ENCODE data around the gene RHOBTB3.

RHOBTB3 gene

DNA sequence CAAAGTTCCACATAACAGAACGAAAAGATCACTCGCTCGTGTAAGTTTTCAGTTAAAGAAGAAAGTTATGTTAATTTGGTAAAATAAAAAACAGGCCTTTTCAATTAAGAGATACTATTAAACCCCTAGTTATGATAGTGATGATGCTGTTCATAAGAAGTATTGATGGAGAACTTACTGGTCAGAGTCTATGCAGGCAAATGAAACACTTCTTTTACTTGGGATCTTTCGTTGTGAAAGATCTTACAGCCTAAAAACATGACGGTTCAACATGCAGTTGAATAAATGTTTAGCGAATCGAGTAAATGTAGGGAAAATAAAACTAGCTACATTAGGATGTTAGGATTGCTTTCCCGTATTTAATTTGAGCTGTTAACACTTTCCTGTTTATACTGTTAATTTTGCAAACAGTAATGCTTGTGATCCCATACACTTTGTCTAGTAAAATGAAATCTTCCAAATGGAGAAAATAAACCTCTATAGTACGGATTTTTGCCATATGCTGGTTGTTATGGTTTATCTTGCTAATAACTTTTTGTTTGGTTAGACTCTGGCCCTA lies 2.0 kb downstream of the RHOBTB3 start:
- DNase-seq: no peak

DNA sequence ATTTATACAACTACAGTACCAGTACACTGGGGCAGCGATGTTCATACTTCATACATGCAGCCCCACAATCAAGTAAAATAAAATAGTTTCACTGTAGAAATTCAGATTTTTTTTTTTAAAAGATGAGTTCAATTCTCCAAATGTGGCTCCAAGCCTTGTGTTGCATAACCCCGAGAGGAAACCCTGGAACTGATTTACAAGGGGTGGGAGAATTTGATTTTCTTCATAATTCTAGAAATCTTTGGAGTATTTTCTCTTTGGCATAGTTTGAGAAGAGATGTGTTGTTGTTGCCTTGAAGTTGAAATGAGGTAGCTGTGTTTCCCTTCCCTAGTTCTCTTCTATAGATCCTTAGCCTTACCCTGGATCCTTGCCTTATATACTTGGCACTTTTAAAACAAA lies 3.1 kb downstream of the RHOBTB3 start:
- no peak for DNase-seq

DNA sequence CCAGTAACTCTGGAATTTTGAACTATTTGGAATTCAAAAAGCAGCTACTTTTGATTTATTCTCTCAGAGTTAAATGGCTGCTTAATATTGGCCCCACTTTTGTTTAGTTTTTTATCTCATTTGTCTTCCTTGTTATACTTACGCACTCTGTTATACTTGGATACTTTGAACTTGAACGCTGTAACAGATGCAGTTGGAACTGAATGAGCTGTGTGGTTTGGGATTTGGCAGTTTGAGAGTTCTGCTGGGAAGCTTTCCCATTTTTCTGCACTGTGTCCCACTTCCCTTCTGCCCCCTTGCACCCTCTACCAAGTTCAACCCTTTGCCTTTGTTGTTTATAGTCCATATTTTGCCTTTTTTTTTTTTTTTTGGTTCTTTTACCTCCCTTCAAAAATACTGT lies 3.8 kb downstream of the RHOBTB3 start:
- DNase-seq: no peak

DNA sequence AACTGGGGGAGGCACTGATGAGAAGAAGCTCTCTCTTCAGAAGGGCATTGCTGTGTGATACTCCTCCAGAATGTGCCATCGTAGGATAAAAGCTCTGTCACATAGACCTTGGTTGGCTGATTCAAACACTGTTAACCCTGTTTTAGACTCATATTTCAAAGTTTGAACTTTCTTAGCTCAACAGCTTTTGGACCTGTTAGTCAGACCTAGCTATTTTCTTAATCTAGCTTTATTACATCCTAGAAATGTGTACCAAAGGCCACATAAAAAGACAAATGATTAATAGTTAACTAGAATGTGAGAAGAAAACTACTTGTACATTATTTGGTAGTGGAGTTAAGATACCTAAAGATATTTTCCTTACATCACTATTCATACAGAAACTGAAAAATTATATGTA lies 4.3 kb downstream of the RHOBTB3 start:
- DNase-seq: no peak

DNA sequence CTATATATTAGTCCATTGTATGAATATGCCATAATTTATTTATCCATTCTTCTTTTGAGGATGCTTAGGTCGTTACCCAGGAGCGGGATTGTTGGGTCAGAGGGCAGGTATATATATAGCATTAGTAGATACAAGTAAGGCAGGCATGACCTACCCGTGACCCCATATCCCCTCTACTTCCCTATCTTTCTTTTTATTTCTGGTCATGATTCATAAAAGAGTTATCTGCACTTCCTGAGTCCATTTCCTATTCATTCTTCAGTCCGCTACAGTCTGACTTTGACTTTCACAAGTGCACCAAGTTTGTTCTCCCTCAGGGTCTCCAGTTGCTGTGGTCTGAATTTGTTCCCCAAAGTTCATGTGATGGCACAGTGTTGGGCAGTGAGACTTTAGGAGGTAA lies 6.9 kb downstream of the RHOBTB3 start:
- no peak for DNase-seq

DNA sequence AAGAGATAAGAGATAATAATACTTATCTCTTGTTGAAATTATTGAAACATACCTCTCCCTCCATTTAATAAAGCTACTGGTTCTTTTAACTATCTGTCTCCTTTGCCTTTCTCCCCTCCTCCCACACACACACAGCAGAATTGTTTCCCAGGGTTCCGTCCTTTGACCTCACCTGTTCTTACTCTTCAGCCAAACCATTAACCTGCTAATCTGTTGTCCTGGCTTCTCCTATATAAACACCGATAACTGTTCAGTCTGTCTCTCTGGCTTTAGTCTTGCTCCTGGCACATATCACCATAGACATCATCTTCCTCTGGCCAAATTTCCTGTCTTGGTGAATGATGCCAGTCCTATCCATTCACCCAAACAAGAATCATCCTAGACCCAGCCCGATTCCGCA lies 7.7 kb downstream of the RHOBTB3 start:
- no peak for DNase-seq

DNA sequence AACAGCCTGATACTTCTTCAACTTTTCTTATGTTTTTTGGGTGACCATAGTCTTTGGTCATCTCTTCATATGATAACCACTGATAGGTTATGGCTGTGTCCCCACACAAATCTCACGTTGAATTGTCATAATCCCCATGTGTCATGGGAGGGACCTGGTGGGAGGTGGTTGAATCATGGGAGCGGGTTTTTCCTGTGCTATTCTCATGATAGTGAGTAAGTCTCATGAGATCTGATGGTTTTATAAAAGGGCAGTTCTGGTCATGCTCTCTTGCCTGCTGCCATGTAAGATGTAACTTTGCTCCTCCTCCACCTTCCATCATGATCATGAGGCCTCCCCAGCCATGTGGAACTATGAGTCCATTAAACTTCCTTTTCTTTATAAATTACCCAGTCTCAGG lies 8.7 kb downstream of the RHOBTB3 start:
- DNase-seq: no peak

DNA sequence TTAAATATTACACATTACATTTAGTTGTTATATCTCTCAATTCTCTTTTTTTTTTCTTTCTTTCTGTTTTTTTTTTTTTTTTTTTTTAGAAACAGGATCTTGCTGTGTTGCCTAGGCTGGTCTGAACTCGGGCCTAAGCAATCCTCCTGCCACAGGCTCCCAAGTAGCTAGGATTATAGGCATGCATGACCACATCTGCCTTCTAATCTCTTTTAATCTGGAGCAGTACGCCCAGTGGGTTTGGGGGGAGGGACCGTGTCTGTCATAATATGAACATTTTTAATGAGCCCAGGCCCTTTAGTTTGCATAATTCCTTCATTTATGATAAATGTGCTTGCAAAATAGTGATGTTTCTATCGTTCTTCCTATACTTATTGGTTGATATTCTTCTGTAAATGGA lies 10.3 kb downstream of the RHOBTB3 start:
- DNase-seq: no peak

DNA sequence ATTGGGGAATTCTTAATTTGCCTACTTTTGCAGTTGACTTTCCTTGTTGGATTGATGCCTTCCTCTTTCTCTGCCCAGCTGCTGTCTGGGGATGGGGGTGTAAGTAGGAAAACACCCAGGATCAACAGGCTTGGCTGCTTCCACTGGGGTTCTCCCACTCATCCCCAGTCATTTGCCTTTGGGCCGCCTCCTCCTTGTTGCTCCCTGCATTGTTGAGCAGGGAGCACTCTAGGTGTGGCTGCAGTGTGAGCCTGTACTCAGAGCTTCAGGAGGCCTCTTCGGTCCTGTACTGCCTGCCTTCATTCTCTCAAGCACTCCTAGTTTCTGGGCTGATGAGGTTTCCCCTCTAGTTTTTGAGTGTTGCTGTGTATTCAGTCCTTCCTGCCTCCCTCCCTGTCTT lies 12.1 kb downstream of the RHOBTB3 start:
- no peak for DNase-seq

DNA sequence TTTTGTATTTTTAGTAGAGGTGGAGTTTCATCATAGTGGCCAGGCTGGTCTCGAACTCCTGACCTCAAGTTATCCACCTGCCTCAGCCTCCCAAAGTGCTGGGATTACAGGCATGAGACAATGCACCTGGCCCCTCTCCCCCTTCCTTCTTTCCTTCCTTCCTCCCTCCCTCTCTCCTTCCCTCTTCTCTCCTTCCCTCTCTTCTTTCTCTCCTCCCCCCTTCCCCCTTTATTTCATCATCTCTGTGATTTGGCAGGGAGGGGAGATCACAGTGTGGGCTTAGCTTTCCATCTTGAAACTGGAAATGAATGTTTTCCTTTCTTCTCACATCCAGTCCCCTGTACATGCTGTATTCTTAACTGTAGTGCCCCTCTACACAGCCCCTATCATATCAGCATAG lies 12.7 kb downstream of the RHOBTB3 start:
- no peak for DNase-seq

DNA sequence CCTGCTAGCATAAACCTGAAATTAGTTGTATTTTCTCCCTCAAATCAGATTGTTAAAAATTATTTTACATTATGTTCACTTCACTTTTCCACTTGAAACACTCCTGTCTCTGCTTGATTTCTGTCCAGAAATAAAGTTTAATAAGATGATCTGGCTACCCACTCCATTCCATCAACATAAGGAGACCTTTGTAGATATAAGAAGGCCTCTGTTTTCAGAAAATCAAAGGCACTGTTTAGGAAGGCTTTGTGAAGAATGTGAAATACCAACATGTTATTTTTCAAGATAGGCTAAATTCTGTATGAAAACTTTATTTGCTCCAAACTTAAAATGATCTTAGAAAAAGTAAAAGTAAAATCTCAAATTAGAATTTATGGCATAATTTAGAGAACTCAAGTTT lies 15.1 kb downstream of the RHOBTB3 start:
- DNase-seq: no peak

DNA sequence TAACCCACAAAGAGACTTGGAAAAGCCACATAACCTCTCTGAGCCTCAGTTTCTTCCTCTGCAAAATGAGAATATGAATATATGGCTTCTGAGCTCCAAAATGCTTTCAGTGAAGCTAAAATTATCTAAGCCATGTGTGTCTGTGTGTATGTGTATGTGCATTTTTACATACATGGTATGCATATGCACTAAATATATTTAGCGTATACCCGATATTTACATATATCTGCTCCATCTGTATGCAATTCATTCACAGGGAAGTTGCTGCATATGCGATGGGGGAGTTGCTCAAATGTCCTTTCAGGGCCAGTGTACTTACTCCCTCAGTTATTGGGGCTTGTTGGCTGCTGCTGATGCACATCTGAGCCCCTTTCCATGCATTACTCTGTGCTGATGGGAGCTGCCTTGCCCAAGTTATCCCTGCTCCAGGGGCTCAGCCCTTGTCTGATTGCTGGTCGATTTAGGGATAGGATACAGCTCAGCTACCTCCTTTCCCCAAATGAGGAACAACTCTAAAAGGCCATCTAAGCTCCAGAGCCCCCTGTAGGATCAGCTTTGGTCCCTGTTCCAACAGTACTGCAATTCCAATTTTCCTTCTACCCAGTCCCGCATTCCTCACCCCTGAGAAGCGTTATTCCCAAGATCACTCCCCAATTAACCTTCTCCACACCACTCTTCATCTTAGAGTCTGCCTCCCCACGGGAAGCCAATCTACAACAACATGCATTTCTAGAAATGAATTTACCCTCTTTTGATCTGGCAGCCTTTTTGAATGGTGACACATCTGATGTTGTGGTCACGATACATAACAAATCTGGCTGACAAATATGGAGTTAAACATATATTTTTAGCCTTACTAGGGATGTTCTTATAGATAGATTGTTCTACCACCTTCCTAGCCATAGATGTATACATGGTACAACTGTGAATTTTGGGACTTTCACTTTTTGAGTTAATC lies 15.9 kb downstream of the RHOBTB3 start:
- DNase-seq: no peak

DNA sequence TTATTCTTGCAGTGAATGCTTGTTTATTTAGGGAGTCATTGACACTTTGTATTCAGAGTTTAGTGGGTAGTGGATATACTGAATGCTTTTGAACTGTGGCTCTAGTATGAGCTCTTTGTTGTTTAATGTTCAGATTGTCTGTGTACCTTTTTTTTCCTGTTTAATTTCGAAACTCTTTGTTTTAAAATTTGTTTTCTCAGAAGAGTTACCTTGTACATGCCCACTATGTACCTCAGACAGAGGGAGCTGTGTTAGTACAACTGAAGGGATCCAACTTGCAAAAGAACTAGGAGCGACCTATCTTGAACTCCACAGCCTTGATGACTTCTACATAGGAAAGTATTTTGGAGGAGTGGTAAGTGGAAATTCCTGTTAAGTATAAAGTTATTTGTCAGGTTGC lies 17.0 kb downstream of the RHOBTB3 start:
- no peak for DNase-seq

DNA sequence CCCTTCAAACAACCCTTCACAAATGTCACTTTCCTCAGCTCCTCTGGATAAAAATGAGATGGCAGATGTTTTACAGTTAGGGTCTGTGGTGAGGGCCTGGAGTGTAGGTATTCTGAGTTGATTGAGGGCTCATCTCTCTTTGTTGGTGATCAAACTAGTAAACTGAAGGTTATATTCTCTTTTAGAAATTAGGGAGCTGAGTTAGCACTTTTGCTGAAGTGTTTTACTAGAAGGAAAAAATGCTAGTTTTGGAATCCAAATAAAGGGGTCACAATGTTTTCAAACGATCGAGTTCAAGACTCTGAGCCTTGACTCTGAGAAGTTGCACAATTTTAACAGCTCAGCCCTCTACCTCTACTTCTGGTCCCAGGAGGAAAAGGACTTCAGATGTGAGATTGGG lies 23.4 kb downstream of the RHOBTB3 start:
- no peak for DNase-seq

DNA sequence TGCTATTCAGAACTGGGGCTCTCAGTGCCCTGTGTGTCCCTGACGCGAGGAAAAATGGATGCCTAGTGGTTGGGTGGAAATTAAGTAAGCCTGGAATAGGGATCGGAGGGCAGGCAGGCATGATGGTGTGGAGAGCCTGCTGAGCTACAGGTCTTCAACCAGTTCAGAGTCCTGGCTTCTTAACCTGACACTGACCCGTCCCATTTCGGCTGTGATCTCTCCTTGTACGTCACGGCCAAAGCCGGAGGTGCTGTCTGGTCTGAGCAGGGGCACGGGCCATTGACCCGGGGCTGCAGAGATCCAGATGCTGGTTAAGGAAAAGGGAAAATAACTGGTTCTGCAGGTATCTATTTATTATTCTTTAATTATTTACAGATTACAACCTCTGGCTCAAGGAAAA lies 27.9 kb downstream of the RHOBTB3 start:
- no peak for DNase-seq

DNA sequence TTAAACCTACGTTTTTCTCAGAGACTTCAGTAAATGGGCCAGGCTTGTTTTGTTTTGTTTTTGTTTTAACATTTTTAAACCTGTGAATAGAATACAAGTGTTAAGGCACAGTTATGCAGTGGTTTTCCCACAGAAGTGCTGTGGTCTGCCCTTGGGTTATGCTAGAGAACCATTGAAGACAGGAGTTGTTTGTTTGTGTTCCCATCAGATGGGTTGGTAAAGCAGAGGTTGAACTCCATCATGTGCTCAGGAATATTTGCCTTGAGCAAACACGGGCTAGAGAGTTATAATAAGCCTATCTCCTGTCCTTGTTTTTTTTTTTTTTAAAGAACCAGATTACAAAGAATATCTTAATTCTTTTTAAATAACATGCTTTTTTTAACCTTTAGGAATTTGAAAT lies 28.5 kb downstream of the RHOBTB3 start:
- no peak for DNase-seq

DNA sequence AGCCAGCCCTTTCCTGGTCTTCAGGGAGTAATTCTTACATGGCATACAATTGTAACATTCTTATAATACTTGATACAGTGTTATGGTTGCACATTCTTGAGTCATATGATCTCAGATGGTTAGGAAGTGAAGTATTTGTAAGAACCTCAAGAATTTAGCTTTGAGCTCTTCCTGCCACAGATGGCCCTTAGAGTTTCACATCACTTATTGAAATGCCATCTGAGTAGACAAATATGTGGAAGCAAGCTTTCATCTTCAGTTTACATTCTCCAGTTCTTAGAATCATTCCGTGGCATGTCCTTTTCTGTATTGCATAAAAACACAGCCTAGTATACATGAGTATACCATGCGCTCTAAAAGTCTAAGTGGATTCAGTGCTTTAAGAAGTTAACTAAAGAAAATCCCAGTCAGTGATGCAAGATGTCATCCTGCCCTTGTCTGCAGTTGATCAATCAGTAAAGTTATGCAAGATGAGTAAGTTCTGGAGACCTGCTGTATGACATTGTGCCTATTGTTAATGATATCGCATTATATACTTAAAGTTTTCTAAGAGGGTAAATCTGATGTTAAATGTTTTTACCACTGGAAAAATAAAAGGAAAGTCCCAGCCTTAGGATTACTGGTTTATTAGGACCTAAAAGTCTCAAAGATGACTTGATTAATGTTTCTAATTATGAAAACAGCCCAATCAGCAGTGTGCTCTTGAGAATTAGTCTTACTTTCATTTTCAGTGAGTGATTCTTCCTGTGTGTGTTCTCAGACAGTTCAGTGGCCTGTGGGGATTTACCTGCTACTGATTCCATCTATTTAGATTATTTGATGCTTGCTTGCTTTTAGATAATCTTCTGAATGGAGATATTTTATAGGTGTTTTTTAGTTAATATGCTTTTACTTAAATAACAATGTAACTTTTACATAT lies 29.4 kb downstream of the RHOBTB3 start:
- DNase-seq: no peak

DNA sequence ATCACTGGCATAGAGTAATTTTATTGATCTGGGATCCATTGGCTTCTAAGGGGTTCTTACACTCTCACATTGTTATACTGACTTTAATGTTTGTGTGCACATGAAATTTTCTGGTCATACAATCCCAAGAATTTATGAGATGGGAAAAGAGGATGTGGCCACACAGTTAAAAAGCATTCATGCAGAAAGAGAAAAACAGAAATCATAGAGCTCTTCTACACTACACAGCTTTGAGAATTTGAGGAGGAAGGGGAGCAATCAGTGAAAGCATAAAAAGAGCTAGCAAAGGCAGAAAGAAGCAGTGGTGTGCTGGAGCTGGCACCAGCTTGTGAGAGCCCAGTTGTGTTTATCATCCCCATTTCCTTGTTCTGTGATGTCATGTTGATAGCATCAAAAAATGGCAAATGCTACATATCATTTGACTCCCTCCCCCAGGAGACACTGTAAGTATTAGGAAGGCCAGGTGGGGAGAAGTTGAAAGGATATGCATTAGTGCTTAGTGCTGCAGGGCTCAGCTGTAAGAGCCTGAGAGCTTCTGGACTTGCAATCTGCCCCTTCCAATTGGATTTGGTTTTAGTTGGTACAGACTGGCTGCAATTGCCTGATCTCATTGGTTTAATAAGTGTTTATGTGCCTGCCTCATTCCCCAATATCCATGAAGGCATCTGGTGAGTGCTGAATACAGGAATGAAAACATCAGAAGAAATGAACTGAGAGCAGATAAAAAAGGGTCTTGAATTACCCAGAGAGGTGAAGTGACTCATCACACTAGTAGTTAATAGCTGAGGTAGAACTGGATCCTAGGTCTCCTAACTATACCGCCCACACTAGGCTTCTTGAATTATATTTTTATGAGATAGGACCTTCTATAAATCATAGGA lies 30.9 kb downstream of the RHOBTB3 start:
- DNase-seq: no peak

DNA sequence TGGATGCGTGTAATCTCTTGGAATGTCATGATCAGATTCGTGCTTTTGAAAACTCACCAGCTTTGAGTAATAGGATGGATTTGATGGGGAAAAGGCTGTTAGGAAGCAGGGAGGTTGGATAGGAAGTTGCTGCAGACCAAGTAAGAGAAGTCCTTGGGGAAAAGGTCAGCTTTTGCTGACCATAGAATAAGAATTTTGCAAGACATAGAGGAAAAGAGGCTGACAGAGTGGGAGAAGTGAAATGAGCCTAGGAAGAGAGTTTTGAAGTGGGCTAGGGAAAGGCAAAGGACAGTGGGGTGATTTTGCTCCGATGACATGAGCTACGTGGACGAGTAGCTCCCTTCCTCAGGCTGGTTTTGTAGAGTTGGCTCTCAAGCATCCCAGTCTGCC lies 31.5 kb downstream of the RHOBTB3 start:
- DNase-seq: no peak

DNA sequence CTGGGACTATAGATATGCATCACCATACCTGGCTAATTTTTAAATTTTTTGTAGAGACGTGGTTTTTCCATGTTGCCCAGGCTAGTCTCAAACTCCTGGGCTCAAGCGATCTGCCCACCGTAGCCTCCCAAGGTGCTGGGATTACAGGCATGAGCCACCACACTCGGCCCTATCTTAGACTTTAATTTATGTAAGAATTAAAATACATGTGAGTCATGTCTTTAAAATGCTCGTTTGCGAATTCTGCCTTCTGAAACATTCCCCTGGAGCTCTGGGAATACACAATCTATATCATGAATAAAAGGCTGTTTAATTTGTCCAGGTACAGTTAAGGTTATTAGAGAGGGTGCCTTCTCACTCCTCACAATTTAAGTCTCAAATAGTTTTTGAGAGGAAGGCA lies 32.8 kb downstream of the RHOBTB3 start:
- no peak for DNase-seq

DNA sequence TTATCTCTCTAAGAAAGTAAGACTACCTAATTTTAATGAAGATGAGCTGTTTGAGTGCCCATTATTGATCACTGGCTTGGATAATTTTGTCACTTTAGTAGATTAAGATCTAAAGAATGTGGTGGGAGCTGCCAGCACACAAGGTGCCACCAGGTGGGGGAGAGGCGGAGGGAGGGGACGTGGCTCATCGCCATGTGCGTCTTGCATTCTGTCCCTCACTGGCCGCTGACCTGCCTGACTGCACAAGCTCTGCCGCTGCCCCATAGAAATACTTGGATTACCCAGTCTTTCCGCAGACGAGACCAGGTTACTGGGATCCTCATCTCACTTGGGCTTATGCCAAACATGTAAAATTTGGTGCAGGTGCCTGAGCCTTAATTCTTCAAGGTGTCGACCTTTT lies 37.6 kb downstream of the RHOBTB3 start:
- no peak for DNase-seq

DNA sequence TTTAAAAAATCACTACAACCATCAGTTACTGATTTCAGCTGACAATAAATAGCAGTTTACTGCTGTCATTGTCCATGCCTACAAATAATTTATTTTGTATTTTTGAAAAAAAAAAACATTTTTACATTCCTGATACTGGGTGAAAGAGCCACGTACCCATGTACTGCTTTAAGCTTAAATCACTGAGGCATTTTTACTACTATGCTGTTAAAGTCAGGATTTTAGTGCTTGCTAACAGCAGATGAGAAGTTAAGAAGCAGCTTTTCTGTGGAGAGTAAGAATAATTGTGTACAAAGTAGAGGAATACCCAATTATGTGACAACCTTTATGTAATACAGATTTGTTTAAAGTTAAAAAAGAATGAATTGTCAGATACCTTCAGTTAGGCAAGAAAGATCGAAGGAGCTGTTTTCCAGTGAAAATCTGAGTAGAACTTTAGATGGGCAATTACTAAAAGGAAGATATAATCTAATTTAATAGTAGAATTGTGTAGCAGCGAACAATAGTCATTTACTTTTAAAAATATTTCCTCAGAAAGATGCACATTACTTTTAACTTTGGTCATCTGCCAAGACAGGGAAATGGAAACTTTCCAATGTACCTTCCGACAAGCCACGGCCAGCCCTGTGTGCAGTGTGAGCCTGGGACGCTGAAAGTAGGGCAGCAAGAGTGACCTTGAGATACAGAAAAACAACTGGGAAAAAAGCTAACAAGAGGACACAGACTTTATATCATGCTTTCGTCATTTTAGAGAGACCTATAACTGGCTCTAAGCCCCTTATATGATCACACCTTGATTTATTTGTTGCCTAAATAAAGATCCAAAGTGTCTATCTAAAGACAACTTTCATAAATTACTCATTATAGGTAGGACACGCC lies 39.9 kb downstream of the RHOBTB3 start:
- no peak for DNase-seq

Data from activated effector memory CD4-positive, alpha-beta T cell treated with Interleukin-2 at 50 U/mL for 16 hours (primary cell).